T47D (cell line): Measurements from ENCODE around the gene KIR3DL3.
"Not testable (repeated sequence)": the region's sequence is repeated elsewhere in the genome, so short reads cannot be mapped to it uniquely, and the experiment has no call there.

ENCODE experiments used
- DNase-seq, 2 experiments: peaks; one replicate each; pipeline versions ENCODE4 v3.0.0 to v3.0.0-alpha.2; 2011 to 2012; ENCODE audit warnings: low read depth in 1 of 2, low spot score in 1 of 2
- in situ Hi-C: cut with HindIII; loops from 2 replicates; pipeline ENCODE4 v1.10.0; 2016; ENCODE audit warnings: low sequenced_read_pairs, low pct_unique_long_range_greater_than_20kb

Gene KIR3DL3

DNA sequence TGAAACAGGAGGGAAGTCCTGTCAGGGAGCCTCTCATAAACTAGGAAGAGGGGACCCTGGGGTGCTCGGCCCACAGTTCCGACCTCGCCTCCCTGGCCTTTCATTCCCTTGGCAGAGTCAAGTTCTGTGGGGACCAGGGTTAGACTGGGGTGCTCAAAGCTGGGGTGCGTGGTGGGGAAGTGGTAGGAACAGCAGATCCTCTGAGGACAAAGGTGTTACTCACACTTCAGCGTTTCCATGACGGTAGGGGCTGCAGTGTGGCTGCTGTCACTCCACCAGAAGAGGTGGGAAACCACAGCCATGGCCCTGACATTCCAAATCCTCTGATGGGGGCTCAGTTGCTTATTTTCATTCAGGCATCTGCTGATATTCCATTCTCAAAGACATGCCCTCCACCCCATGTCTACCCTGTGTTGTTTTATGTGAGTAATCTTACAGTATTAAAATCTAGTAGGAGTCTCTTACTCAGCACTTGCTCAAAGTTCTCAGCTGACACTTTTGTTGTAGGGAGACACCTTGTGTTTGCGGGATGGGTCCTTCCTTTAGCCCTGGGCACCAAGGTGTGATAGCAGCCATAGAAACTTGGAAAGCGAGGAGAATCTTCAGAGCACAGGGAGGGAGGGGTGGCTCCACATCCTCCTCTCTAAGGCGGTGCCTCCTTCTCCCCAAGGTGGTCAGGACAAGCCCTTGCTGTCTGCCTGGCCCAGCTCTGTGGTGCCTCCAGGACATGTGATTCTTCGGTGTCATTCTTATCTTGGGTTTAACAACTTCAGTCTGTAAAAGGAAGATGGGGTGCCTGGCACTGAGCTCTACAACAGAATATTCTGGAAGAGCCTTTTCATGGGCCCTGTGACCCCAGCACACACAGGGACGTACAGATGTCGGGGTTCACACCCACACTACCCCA lies 32.2 kb downstream of the KIR3DL3 start:
- DNase-seq, in situ Hi-C loops: not testable (repeated sequence)

DNA sequence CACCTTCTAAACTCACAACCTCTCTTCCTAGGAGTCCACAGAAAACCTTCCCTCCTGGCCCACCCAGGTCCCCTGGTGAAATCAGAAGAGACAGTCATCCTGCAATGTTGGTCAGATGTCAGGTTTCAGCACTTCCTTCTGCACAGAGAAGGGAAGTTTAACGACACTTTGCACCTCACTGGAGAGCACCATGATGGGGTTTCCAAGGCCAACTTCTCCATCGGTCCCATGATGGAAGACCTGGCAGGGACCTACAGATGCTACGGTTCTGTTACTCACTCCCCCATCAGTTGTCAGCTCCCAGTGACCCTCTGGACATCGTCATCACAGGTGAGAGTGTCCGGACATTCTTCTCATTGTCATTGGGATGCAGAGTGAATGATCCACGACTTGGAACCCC lies 34.3 kb downstream of the KIR3DL3 start:
- DNase-seq, in situ Hi-C loops: not testable (repeated sequence)

DNA sequence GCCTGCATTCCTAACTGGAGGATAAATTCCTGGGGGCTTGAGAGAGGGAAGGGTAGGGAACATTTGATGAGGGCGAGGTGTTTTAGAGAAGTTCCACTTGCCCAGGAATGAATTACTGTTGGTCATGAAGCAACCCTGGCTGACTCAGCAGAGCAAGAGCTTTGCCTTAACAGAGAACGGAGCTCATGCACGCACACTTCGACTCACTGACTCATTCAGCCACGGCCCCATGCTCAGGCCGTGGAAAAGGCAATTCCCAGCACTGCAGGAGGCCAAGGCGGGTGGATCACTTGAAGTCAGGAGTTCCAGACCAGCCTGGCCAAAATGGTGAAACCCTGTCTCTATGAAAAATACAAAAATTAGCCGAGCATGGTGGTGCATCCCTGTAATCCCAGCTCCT lies 40.0 kb downstream of the KIR3DL3 start:
- DNase-seq, in situ Hi-C loops: not testable (repeated sequence)

GRCh38 chr19:54766464-54766863 lies 42.2 kb downstream of the KIR3DL3 start:
- in situ Hi-C loops, DNase-seq: not testable (repeated sequence)

DNA sequence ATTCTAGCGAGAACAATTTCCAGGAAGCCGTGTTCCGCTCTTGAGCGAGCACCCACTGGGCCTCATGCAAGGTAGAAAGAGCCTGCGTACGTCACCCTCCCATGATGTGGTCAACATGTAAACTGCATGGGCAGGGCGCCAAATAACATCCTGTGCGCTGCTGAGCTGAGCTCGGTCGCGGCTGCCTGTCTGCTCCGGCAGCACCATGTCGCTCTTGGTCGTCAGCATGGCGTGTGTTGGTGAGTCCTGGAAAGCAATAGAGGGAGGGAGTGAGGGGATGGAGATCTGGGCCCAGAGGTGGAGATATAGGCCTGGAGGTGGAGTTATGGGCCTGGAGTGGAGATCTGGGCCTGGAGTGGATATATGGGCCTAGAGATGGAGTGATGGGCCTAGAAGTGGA lies 45.4 kb downstream of the KIR3DL3 start, which contains the start of gene KIR2DL1:
TSS of gene KIR2DL1 (plus strand) at position 148 of the 400 bp plus-strand sequence. CDS start at position 206, 58 bp downstream.
- DNase-seq, in situ Hi-C loops: not testable (repeated sequence)

- in situ Hi-C loops, DNase-seq: not testable (repeated sequence)
These were observed 46.3 kb downstream of the KIR3DL3 start for GRCh38 chr19:54770511-54770910.

DNA sequence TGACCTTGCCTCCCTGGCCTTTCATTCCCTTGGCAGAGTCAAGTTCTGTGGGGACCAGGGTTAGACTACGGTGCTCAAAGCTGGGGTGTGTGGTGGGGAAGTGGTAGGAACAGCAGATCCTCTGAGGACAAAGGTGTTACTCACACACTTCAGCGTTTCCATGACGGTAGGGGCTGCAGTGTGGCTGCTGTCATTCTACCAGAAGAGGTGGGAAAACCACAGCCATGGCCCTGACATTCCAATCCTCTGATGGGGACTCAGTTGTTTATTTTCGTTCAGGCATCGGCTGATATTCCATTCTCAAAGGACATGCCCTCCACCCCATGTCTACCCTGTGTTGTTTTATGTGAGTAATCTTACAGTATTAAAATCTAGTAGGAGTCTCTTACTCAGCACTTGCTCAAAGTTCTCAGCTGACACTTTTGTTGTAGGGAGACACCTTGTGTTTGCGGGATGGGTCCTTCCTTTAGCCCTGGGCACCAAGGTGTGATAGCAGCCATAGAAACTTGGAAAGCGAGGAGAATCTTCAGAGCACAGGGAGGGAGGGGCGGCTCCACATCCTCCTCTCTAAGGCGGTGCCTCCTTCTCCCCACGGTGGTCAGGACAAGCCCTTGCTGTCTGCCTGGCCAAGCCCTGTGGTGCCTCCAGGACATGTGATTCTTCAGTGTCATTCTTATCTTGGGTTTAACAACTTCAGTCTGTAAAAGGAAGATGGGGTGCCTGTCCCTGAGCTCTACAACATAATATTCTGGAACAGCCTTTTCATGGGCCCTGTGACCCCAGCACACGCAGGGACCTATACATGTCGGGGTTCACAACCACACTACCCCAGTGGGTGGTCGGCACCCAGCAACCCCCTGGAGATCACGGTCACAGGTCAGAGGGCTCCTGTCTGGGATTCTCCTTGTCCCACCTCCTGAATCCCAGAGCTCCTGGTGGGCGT lies 47.0 kb downstream of the KIR3DL3 start:
- DNase-seq, in situ Hi-C loops: not testable (repeated sequence)

DNA sequence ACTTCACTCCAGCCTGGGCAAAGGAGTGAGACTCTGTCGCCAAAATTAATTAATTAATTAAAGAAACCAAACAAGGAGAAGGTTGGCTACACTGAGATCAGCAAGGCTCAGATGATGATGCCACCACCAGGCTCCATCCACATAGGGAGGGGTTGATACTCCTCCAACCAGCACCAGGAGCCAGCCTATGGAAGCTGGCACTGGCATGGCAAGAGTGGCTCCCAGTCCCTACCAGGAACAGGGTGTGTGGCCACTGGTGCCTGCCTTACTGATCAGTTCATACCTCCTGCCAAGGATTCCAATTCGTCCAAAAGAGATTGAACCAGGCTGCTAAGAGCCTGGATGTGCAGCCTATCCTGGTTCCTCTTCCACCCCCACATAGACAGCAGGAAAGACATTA lies 48.4 kb downstream of the KIR3DL3 start:
- DNase-seq, in situ Hi-C loops: not testable (repeated sequence)

DNA sequence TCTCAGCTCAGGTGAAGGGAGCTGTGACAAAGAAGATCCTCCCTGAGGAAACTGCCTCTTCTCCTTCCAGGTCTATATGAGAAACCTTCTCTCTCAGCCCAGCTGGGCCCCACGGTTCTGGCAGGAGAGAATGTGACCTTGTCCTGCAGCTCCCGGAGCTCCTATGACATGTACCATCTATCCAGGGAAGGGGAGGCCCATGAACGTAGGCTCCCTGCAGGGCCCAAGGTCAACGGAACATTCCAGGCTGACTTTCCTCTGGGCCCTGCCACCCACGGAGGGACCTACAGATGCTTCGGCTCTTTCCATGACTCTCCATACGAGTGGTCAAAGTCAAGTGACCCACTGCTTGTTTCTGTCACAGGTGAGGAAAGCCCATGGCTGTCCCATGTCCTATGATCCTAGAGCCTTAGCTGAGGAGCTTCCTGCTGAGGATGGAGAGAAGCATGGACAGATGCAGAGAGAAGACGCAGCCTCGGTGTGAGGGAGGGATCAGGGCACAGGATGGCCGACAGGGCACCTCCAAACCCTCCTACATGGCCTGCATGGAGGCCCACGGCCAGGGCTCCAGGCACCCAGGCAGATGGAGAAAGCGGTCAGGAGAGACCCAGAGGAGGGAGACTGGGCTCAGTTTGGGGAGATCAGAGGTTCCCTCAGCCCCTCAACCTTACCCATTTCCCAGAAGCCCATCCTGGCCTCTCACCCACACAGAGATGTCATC lies 51.0 kb downstream of the KIR3DL3 start:
- in situ Hi-C loops, DNase-seq: not testable (repeated sequence)

DNA sequence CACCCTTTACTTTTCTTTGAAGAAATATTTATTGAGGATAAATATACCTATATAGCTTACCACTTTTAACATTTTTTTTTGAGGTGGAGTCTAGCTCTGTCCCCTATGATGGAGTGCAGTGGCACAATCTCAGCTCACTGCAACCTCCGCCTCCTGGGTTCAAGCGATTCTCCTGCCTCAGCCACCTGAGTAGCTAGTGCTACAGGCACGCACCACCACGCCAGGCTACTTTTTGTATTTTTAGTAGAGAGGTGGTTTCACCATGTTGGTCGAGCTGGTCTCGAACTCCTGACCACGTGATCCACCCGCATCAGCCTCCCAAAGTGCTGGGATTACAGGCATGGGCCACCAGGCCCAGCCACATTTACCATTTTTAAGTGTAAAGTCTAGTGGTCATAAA lies 51.6 kb downstream of the KIR3DL3 start:
- DNase-seq, in situ Hi-C loops: not testable (repeated sequence)

DNA sequence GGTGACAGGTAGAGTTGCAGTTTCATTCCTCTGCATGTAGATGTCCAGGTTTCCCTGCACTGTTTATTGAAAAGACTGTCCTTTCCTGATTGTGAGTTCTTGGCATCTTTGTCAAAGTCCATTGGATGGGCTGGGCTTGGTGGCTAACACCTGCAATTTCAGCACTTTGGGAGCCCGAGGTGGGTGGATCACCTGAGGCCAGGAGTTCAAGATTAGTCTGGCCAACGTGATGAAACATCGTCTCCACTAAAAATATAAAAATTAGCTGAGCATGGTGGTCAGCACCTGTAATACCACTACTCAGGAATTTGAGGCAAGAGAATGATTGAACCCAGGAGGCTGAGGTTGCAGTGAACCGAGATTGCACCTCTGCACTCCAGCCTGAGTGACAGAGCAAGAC lies 53.6 kb downstream of the KIR3DL3 start:
- DNase-seq, in situ Hi-C loops: not testable (repeated sequence)

DNA sequence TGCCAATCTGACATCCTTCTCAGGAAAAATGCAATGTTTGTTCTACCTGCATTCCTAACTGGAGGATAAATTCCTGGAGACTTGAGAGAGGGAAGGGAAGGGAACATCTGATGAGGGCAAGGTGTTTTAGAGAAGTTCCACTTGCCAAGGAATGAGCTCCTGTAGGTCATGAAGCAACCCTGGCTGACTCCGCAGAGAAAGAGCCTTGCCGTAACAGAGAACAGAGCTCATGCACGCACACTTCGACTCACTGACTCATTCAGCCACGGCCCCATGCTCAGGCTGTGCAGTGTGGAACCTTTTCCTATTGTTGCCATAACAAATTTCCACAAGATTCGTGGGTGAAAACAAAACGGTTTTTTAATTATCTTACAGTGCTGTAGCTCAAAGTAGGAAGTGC lies 54.7 kb downstream of the KIR3DL3 start:
- in situ Hi-C loops, DNase-seq: not testable (repeated sequence)

GRCh38 chr19:54782916-54783315 lies 58.7 kb downstream of the KIR3DL3 start:
- in situ Hi-C loops, DNase-seq: not testable (repeated sequence)
